Transverse colon (tissue), 4 donors: Measurements from ENCODE around the gene LCLAT1.

Experiments used
- CTCF ChIP-seq, 5 experiments: fragments of 200-600 bp in 3 of 5; fragments of 450-650 bp in 2 of 5; sonication (generic) in 3 of 5; IDR thresholded peaks; 1 replicate in 2 of 5; 2 replicates in 3 of 5; pipeline ENCODE4 v1.5.1; 2016 to 2017; ENCODE audit warnings: antibody characterized with exemption in 5 of 5, inconsistent platforms in 3 of 5, mild to moderate bottlenecking in 2 of 5, moderate library complexity in 1 of 5
- POLR2A ChIP-seq: fragments of 450-650 bp; IDR thresholded peaks from one replicate; pipeline ENCODE4 v1.6.1; 2016; ENCODE audit warnings: antibody characterized with exemption, mild to moderate bottlenecking, moderate library complexity
- POLR2AphosphoS5 ChIP-seq, 3 donors: sonication (generic); formaldehyde crosslinking; IDR thresholded peaks; one replicate each; pipeline ENCODE4 v1.6.1; 2016; ENCODE audit warnings: antibody characterized with exemption in 3 of 3

- no peak for TF ChIP-seq CTCF (IDR thresholded peaks at IDR 0.05)
- TF ChIP-seq POLR2AphosphoS5 (IDR thresholded peaks at IDR 0.05) = no peak
- no peak for TF ChIP-seq POLR2A
Observed at GRCh38 chr2:30457296-30457695, 10.2 kb downstream of the LCLAT1 start.
